Dendritic cell treated with granulocyte-macrophage colony-stimulating factor and Interleukin-4, amounts not matched to agents 40 ng/mL and 50 ng/mL, for 4 days (primary cell): ENCODE measurements around the gene SLC25A36.
"Not testable (repeated sequence)": the region's sequence is repeated elsewhere in the genome, so short reads cannot be mapped to it uniquely, and the experiment has no call there.

Source experiments
- H3K27ac Mint-ChIP-seq: one replicate; pipeline ENCODE4 v1.8.0; 2022; ENCODE audit warnings: mild to moderate bottlenecking, mixed read lengths
- H3K27me3 Mint-ChIP-seq: one replicate; pipeline ENCODE4 v1.8.0; 2022; ENCODE audit warnings: mild to moderate bottlenecking, mixed read lengths
- H3K36me3 Mint-ChIP-seq: one replicate; pipeline ENCODE4 v1.8.0; 2022; ENCODE audit warnings: low read depth, mixed read lengths
- H3K4me1 Mint-ChIP-seq: one replicate; pipeline ENCODE4 v1.8.0; 2022; ENCODE audit warnings: low read depth, mixed read lengths
- H3K4me3 Mint-ChIP-seq: one replicate; pipeline ENCODE4 v1.8.0; 2022; ENCODE audit warnings: mild to moderate bottlenecking, moderate library complexity, mixed read lengths
- H3K9me3 Mint-ChIP-seq: one replicate; pipeline ENCODE4 v1.8.0; 2022; ENCODE audit warnings: mixed read lengths
- intact Hi-C: fragments of 100-400 bp; cut with micrococcal nuclease; formaldehyde crosslinking; loops from one replicate; pipeline ENCODE4 v1.15.0; 2022

The SLC25A36 gene

DNA sequence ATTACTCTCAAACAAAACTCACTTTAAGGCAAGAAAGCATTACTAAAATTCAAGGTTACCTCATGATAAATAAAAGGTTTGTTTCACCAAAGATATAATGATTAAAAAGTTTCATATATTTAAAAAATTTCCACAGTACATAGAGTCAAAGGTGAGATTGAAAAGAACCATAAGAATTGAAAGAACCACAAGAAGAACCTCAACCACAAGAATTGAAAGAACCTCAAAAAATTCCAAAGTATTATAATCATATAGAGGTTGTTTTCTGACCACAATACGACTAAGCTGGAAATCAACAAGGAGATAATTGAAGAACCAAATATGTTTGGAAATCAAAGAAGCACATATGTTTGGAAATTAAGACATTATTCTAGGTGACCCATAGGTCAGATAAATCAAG lies 52.7 kb downstream of the SLC25A36 start:
- intact Hi-C loops: no loop called here
- no peaks in the 10 kb centered on the region for H3K36me3 Mint-ChIP-seq
- no peak overlapping the region for H3K27ac Mint-ChIP-seq
- H3K9me3 Mint-ChIP-seq: peaks cover 10% of the 10 kb centered on the region
- peaks cover 1% of the 10 kb centered on the region for H3K27me3 Mint-ChIP-seq
- H3K4me1 Mint-ChIP-seq: no peaks in the 10 kb centered on the region
- no peak overlapping the region for H3K4me3 Mint-ChIP-seq

DNA sequence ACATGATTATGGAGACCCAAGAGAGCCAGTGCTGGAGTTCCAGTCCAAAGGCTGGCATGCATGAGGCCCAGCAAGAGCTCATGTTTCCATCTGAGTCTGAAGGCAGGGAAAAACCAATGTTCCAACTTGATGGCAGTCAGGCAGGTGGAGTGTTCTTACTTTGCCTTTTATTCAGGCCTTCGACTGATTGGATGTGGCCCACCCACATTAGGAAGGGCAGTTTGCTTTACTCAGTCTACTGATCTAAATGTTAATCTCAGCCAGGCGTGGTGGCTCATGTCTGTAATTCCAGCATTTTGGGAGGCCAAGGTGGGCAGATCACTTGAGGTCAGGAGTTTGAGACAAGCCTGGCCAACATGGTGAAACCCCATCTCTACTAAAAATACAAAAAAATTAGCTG lies 53.2 kb downstream of the SLC25A36 start:
- intact Hi-C loops, H3K27me3 Mint-ChIP-seq, H3K27ac Mint-ChIP-seq, H3K4me3 Mint-ChIP-seq, H3K9me3 Mint-ChIP-seq, H3K4me1 Mint-ChIP-seq, H3K36me3 Mint-ChIP-seq: not testable (repeated sequence)

DNA sequence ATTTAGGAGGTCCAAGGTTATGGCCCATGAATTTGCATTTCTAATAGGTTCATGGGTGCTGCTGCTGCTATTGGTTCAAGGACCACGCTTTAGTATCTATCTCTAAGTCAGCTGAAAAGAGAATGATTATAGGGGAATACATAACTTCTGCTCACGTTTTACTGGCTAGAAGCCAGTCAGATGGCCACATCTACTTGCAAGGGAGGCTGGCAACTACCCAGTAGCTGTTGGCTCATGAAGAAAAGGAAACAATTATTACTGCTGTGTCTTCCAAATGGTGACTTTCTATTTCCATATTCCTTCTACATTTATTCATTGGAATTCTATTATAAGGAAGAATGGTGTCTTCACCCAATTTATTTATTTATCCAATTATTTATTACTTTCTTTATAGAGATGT lies 54.2 kb downstream of the SLC25A36 start:
- no peaks in the 10 kb centered on the region for H3K36me3 Mint-ChIP-seq
- H3K9me3 Mint-ChIP-seq: peaks cover 10% of the 10 kb centered on the region
- H3K4me1 Mint-ChIP-seq: no peaks in the 10 kb centered on the region
- intact Hi-C loops: no loop called here
- no peak overlapping the region for H3K4me3 Mint-ChIP-seq
- no peak overlapping the region for H3K27ac Mint-ChIP-seq
- no peaks in the 10 kb centered on the region for H3K27me3 Mint-ChIP-seq

DNA sequence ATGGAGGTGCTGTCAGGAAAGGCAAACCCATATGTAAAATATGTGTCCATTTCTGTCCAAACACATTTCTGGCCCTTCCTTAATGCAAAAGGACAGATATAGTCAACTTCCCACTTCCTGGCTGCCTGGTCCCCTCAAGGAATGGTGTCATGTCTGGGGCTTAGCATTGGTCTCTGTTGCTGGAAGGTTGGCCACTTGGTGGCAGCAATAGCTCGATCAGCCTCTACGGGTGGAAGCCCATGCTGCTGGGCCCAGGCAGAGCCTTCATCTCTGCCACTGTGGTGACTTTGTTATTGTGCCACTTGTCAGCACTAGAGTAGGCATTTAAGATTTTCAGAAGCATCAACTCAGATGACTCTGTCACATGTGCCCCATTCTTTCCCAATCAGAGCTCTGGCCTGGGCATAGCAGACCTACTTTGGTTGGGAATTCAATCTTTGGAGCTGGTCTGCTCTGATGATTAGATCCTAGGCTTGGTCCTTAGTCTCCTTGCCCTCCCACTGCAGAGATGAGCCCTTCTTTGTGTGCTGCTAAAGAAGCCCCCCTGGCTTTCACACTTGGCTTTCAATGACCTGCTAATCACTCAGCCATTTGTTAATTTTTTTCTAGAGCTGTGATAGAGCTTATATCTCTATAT lies 58.5 kb downstream of the SLC25A36 start:
- Mint-ChIP-seq H3K27ac (no peak overlapping the region), H3K36me3 (no peaks in the 10 kb centered on the region), H3K4me1 (no peaks in the 10 kb centered on the region), H3K9me3 (no peaks in the 10 kb centered on the region), H3K4me3 (no peak overlapping the region), H3K27me3 (no peaks in the 10 kb centered on the region)
- intact Hi-C loops: loop anchor here (1.0 kb wide), 2 partner anchors 105 to 192 kb away; no protein-coding TSS in a partner anchor

DNA sequence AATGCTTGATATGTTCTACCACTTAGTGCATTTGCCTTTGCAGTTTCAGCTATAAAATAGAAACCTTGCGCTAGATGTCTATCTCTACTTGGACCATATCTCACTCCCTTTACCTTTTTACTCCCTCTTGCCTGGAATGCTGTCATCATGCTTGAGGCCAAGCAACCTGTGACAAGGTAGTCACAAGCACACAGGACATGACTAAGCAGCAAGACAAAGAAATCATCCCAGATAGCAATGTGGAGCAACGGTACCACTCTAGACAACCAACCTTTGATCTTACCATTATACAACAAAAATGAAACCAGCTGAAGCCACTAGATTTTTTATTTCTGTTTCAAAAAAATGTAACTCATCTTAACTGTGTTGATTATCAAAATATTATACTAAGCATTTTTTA lies 59.0 kb downstream of the SLC25A36 start:
- no peaks in the 10 kb centered on the region for H3K9me3 Mint-ChIP-seq

DNA sequence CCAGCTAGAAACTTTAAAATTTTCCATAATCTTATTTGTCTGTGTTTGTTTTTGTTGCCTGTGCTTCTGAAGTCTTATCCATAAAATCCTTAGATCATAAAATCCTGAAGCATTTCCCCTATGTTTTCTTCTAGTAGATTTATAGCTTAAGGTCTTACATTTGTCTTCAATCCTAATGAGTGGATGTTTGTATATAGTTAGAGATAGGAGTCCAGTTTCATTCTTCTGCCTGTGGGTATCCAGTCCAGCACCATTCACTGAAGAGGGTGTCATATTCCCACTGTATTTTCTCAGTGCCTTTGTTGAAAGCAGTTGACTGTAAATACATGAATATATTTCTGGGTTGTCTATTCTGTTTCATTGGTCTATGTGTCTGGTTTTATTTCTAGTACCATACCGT lies 64.7 kb downstream of the SLC25A36 start:
- no peaks in the 10 kb centered on the region for H3K4me1 Mint-ChIP-seq
- H3K27ac Mint-ChIP-seq: no peak overlapping the region
- H3K36me3 Mint-ChIP-seq: no peaks in the 10 kb centered on the region
- intact Hi-C loops: no loop called here
- no peak overlapping the region for H3K4me3 Mint-ChIP-seq
- no peaks in the 10 kb centered on the region for H3K9me3 Mint-ChIP-seq
- peaks cover 1% of the 10 kb centered on the region for H3K27me3 Mint-ChIP-seq

More for the DNA sequence above, 59.0 kb downstream of the SLC25A36 start:
- Mint-ChIP-seq H3K4me3 (no peak overlapping the region), H3K36me3 (no peaks in the 10 kb centered on the region), H3K4me1 (no peaks in the 10 kb centered on the region), H3K27ac (no peak overlapping the region), H3K27me3 (no peaks in the 10 kb centered on the region)
- intact Hi-C loops: loop anchor here (1.0 kb wide), 2 partner anchors 105 to 192 kb away; no protein-coding TSS in a partner anchor

DNA sequence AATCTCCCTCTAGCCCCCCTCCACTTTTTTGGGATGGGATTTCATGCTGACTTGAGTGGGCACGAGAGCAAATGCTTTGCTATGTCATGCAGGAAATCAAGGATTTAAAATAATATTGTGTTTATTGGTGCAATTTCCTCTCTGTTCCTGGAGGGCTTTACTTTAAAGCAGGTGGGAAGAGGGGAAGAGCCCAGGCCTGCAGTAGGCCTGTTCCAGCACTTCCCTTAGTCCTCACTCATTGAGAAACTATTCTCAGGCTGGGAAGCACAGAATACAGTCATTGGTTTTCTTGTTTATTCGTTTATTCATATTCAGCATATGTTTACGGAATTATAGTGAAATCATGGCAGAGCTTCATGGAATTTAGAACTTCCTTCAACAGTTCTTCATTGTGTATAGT lies 67.9 kb downstream of the SLC25A36 start:
- H3K9me3 Mint-ChIP-seq: no peaks in the 10 kb centered on the region
- peaks cover 4% of the 10 kb centered on the region for H3K27me3 Mint-ChIP-seq
- no peaks in the 10 kb centered on the region for H3K36me3 Mint-ChIP-seq
- H3K27ac Mint-ChIP-seq: no peak overlapping the region
- H3K4me1 Mint-ChIP-seq: peaks cover 7% of the 10 kb centered on the region
- no peak overlapping the region for H3K4me3 Mint-ChIP-seq
- intact Hi-C loops: no loop called here

DNA sequence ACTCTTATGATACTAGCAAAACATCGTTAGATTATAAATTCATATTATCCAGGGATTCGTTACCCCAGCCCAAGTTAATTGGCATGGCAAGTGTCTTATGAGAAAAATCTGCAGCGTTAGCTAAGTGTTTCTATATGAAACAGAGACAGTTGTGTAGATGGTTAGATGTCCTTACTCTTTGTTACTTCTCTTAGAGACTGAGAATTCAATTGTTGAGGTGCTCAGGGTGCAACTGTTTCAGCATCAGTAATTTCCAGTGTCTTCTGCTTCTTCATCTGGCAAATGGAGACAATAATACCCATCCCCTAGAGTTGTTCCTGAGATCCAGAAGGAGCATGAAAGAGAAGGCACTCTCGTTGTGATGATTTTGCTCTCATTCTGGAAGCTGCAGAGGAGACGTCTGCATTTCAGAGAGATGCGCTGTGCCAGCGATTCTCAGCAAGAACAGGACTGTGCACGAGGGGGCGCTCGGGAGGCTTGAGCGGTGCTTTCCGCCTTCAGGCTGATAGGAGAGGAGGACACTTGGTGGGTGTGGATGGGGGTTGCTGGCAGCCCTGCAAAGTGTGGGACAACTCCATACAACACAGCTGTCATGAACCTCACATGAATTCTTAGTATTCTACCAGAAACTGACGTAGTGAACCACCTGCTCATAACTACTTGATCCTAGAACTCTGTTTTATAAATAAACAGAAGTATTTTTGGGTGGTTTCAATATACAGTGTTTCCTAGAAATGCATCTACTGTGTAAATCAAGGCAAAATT lies 69.8 kb downstream of the SLC25A36 start:
- intact Hi-C loops: loop anchor here (1.0 kb wide), 2 partner anchors 95 to 181 kb away; no protein-coding TSS in a partner anchor
- no peaks in the 10 kb centered on the region for H3K36me3 Mint-ChIP-seq
- H3K4me1 Mint-ChIP-seq: peaks cover 7% of the 10 kb centered on the region
- no peak overlapping the region for H3K27ac Mint-ChIP-seq
- no peak overlapping the region for H3K4me3 Mint-ChIP-seq
- no peaks in the 10 kb centered on the region for H3K9me3 Mint-ChIP-seq
- H3K27me3 Mint-ChIP-seq: peaks cover 5% of the 10 kb centered on the region

DNA sequence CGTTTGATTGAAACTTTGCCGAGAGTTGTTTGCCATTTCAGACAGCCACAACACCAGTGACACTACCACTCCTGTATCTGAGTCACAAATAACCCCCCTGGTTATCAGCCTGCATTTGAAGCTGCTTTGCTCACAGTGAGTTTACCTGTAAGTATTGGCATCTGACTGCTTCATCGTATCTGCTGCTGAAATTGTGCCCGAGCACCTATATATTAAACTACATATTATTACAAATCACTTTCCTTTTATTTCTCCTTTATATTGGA lies 70.3 kb downstream of the SLC25A36 start:
- intact Hi-C loops: loop anchor here (1.0 kb wide), 2 partner anchors 94 to 180 kb away; no protein-coding TSS in a partner anchor
- peaks cover 7% of the 10 kb centered on the region for H3K4me1 Mint-ChIP-seq
- peaks cover 5% of the 10 kb centered on the region for H3K27me3 Mint-ChIP-seq
- no peaks in the 10 kb centered on the region for H3K36me3 Mint-ChIP-seq
- no peaks in the 10 kb centered on the region for H3K9me3 Mint-ChIP-seq
- no peak overlapping the region for H3K27ac Mint-ChIP-seq
- no peak overlapping the region for H3K4me3 Mint-ChIP-seq

DNA sequence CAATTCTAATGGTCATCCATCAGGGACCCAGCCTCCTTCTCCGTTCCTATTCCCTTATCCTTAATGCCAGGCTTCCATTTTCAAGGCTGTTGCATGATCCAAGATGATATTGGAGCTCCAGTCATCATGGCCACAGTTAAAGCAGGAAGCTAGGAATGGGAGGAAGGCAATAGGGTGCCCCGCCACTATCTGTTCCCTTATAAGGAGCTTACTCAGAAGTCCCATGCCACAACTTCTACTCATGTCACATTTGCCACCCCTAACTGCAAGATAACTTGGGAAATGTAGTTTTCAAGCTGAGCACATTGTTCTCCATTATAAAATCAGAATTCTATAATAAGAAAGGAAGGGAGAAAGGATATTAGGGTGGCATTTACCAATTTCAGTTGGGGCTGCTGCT lies 70.9 kb downstream of the SLC25A36 start:
- H3K4me1 Mint-ChIP-seq: peaks cover 7% of the 10 kb centered on the region
- H3K27me3 Mint-ChIP-seq: peaks cover 5% of the 10 kb centered on the region
- intact Hi-C loops: no loop called here
- H3K9me3 Mint-ChIP-seq: no peaks in the 10 kb centered on the region
- H3K36me3 Mint-ChIP-seq: no peaks in the 10 kb centered on the region
- H3K27ac Mint-ChIP-seq: no peak overlapping the region
- H3K4me3 Mint-ChIP-seq: no peak overlapping the region

DNA sequence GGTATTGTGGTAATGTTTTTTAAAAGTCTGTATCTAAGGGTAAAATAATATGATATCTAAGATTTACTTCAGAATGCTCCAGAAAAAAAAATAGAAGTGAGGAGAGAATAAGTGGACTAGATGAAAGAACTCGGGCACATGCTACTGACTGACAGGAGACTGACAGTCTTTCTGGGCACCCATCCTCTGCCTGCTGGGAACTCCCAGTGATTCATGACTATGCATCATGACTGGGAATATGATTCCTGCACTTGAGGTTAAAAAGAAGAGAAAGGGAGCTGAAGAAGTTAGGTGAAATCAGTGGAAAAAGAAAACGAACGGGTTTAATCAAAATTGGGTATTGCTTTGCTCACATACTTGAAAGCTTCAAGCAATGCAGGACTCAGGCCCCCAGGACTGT lies 73.8 kb downstream of the SLC25A36 start:
- intact Hi-C loops: no loop called here
- Mint-ChIP-seq H3K4me1 (peaks cover 12% of the 10 kb centered on the region), H3K27ac (no peak overlapping the region), H3K9me3 (no peaks in the 10 kb centered on the region), H3K36me3 (no peaks in the 10 kb centered on the region), H3K4me3 (no peak overlapping the region), H3K27me3 (peaks cover 5% of the 10 kb centered on the region)

DNA sequence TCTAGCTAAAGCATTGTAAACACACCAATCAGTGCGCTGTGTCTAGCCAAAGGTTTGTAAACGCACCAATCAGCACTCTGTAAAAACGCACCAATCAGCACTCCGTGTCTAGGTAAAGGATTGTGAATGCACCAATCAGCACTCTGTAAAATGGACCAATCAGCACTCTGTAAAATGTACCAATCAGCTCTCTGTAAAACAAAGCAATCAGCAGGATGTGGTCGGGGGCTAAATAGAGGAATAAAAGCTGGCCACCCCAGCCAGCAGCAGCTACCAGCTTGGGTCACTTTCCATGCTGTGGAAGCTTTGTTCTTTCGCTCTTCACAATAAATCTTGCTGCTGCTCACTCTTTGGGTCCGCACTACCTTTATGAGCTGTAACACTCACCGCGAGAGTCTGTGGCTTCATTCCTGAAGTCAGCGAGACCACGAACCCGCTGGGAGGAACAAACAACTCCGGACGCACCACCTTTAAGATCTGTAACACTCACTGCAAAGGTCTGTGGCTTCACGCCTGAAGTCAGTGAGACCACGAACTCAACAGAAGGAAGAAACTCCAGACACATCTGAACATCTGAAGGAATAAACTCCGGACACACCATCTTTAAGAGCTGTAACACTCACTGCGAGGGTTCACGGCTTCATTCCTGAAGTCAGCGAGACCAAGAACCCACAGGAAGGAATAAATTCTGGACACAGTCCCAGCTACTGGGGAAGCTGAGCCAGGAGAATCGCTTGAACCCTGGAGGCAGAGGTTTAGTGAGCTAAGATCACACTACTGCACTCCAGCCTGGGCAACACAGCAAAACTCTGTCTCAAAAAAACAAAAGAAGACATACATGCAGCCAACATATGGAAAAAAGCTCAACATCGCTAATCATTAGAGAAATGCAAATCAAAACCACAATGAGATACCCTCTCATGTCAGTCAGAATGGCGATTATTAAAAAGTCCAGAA lies 76.0 kb downstream of the SLC25A36 start:
- H3K36me3 Mint-ChIP-seq, H3K27me3 Mint-ChIP-seq, H3K4me3 Mint-ChIP-seq, intact Hi-C loops, H3K27ac Mint-ChIP-seq, H3K9me3 Mint-ChIP-seq: not testable (repeated sequence)
- H3K4me1 Mint-ChIP-seq: peaks cover 15% of the 10 kb centered on the region

DNA sequence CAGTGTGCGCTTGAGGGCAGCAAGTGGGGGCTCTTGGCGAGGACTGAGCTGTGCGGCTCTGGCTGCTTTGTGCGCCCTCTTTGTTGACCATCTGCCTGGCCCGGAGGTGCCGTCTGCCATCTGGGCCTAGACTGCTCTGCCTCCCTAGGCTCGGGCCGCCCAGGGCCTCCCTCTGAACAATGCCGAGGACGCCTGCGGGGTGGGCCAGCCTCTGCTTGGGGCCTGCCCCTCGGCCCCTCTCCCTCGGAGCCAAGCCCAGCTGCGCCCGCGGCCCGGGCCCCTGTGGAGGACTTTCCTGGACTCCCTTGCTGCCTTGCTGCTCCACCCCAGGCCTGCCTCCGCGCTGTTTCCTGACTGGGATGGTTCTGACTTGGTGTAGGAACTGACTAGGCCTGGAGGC lies 77.6 kb downstream of the SLC25A36 start:
- Mint-ChIP-seq H3K4me1 (peaks cover 8% of the 10 kb centered on the region), H3K36me3 (no peaks in the 10 kb centered on the region), H3K9me3 (no peaks in the 10 kb centered on the region), H3K27me3 (peaks cover 5% of the 10 kb centered on the region), H3K4me3 (no peak overlapping the region), H3K27ac (no peak overlapping the region)
- intact Hi-C loops: no loop called here
